ENCODE results near the gene CFAP54. TPM values are rescaled to one million over a fixed set of nuclear protein-coding genes. Genes with fewer than 3 reads are reported as not detected.

Gene CFAP54
- total and polyA plus RNA-seq, 2 of the 4 experiments (the other 2 are of a cell fraction): 0.18 to 0.41 TPM

DNA sequence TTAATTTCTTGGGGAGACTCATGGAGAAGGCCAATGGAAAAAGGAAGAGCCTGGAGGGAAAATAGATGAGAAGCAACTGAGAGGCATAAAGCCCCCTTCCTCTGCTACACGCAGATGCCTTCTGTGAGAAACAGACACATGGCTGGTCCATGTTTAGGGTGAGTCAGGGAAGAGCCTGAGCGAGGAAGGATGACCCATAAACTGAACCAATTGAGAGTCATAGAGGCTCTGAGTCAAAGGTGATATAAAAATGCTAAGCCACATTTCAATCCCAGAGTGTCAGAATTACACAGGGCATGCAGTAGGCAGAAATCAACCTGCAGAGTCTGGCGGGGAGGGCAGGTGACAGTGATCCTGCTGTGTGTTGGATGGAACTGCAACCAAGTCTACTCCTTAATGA, 387.6 kb downstream of the CFAP54 start:
- Histone ChIP-seq H2AK9ac (replicated peaks; ENCODE audit: low read depth, low read length, poor library complexity) (peak overlapping the region; percentile 42), H2BK20ac (ENCODE audit: low read depth, low read length) (no peak overlapping the region; the same call in 1 of the 2 replicates), H3K36me3 (ENCODE audit: control insufficient read depth, insufficient read depth, low read length) (no peaks in the 10 kb centered on the region), H2BK5ac (ENCODE audit: low read depth, low read length, poor library complexity, severe bottlenecking) (no peak overlapping the region), H3K23ac (ENCODE audit: low read depth, low read length) (no peak overlapping the region), H3K27me3 (ENCODE audit: control insufficient read depth, insufficient read depth, low read length) (no peaks in the 10 kb centered on the region), H3K4ac (ENCODE audit: low read depth, low read length) (no peak overlapping the region), H4K8ac (ENCODE audit: low read depth in 2 of 2, low read length in 2 of 2) (no peak overlapping the region), H3K79me1 (ENCODE audit: low read depth in 1 of 2, low read length in 2 of 2) (no peaks in the 10 kb centered on the region), H3K4me1 (ENCODE audit: control insufficient read depth, insufficient read depth, low read length) (peaks cover 11% of the 10 kb centered on the region), H3K9ac (ENCODE audit: low read depth, low read length) (no peak overlapping the region), H3K4me3 (ENCODE audit: insufficient read depth, low read depth, low read length) (no peak overlapping the region), H3K9me1 (ENCODE audit: insufficient read depth, low read length) (peaks cover 9% of the 10 kb centered on the region), H3K27ac (ENCODE audit: insufficient read depth, low read length) (no peak overlapping the region), H3K18ac (ENCODE audit: low read depth, low read length) (no peak overlapping the region), H4K5ac (ENCODE audit: low read depth, low read length) (no peak overlapping the region), H3K14ac (replicated peaks; ENCODE audit: low read depth, low read length) (no peak overlapping the region), H4K91ac (ENCODE audit: insufficient read depth, low read depth, low read length) (no peak overlapping the region), H3K9me3 (ENCODE audit: control insufficient read depth, insufficient read depth, low read length) (no peaks in the 10 kb centered on the region), H2BK120ac (ENCODE audit: low read depth, low read length) (no peak overlapping the region), H3K4me2 (ENCODE audit: low read depth, low read length) (no peak overlapping the region), H2AK5ac (ENCODE audit: low read depth, low read length) (no peak overlapping the region), H3K56ac (ENCODE audit: extremely low read depth, insufficient read depth, low read length) (no peak overlapping the region), H2AFZ (replicated peaks; ENCODE audit: low read length, poor library complexity) (peak overlapping the region; percentile 34), H4K20me1 (ENCODE audit: insufficient read depth, low read length) (no peaks in the 10 kb centered on the region), H2BK15ac (ENCODE audit: low read depth, low read length) (no peak overlapping the region)
- WGBS, 2 experiments (ENCODE audit: extremely low coverage in 2 of 2, insufficient read length in 1 of 2): no CpG with 5 or more reads among the region's 3 CpGs
- no TSS peak for BruUV-seq (replicated peaks)
- DNase-seq (peak; percentile 59), ATAC-seq (ENCODE audit: low read depth) (no peak)
- intact Hi-C loops (cut with micrococcal nuclease): no loop called here
- in situ Hi-C loops (cut with MboI; ENCODE audit: low sequenced_read_pairs): no loop called here
- TF ChIP-seq RFX5 (IDR thresholded peaks at IDR 0.05; ENCODE audit: low read depth, low read length) (no peak), CEBPB (IDR thresholded peaks at IDR 0.05; ENCODE audit: low read depth, low read length) (no peak), MAZ (IDR thresholded peaks at IDR 0.05; ENCODE audit: borderline replicate concordance, low read depth, low read length) (no peak), USF2 (IDR thresholded peaks at IDR 0.05; ENCODE audit: low read depth, low read length) (no peak), POLR2A (IDR thresholded peaks at IDR 0.05; ENCODE audit: low read depth, low read length) (no peak), BHLHE40 (IDR thresholded peaks at IDR 0.05; ENCODE audit: low read depth, low read length) (no peak), MXI1 (IDR thresholded peaks at IDR 0.05; ENCODE audit: borderline replicate concordance, low read depth, low read length) (no peak), RCOR1 (IDR thresholded peaks at IDR 0.05; ENCODE audit: insufficient replicate concordance, low read length) (no peak), NFE2L2 (IDR thresholded peaks at IDR 0.05; ENCODE audit: low read depth, low read length) (no peak), SMC3 (IDR thresholded peaks at IDR 0.05; ENCODE audit: low read depth, low read length) (no peak), RAD21 (IDR thresholded peaks at IDR 0.05; ENCODE audit: low read length) (no peak), CHD1 (IDR thresholded peaks at IDR 0.05; ENCODE audit: low read depth, low read length) (no peak), ELK1 (IDR thresholded peaks at IDR 0.05; ENCODE audit: borderline replicate concordance, low read depth, low read length) (no peak), FOS (IDR thresholded peaks at IDR 0.05; ENCODE audit: low read depth, low read length) (no peak)
- dilution Hi-C loops (cut with HindIII; ENCODE audit: low sequenced_read_pairs, unreplicated experiment): no loop called here
- ChIA-PET CTCF (no interaction called here), POLR2A (ENCODE audit: unreplicated experiment) (no interaction called here)

Data from IMR-90 (cell line).